ENCODE measurements around the gene AOPEP.

The AOPEP gene

DNA sequence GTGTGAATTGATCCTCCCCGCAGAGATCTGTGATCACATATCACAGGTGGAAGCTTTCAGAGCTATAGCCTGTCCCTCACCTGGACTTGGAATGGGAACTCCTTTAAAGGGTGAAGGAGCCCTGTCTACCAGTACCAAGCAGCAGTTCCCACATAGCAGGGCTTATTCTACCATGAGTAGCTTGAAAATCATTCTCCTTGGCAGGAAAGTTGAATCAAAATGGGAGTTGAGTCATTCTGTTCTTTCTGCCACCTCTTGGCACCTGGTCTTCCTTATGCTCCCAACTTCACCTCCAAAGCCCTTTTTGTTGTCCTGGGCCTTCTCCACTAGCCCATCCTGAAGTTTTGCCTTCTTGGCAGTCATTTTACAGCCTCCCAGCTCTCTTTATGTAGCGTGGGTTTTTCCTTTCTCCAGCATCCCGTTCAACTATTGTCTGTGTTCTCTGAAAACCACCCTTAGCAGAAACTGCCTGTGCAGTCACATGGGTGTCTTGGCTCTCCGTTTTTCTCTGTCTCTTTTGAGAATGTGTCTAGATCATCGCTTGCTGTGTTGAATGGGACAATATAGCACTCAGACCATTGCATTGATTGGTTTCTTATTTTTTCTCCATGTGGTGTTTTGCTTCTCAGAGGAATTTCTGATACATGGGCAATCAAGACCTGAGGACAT is 222.2 kb downstream of the AOPEP start:
- no peaks in the 10 kb centered on the region for H3K79me2 ChIP-seq (ENCODE audit: low read length)
- TF ChIP-seq EZH2phosphoT487 (IDR thresholded peaks at IDR 0.05; ENCODE audit: low read depth): no peak
- TF ChIP-seq, protein P1, sequence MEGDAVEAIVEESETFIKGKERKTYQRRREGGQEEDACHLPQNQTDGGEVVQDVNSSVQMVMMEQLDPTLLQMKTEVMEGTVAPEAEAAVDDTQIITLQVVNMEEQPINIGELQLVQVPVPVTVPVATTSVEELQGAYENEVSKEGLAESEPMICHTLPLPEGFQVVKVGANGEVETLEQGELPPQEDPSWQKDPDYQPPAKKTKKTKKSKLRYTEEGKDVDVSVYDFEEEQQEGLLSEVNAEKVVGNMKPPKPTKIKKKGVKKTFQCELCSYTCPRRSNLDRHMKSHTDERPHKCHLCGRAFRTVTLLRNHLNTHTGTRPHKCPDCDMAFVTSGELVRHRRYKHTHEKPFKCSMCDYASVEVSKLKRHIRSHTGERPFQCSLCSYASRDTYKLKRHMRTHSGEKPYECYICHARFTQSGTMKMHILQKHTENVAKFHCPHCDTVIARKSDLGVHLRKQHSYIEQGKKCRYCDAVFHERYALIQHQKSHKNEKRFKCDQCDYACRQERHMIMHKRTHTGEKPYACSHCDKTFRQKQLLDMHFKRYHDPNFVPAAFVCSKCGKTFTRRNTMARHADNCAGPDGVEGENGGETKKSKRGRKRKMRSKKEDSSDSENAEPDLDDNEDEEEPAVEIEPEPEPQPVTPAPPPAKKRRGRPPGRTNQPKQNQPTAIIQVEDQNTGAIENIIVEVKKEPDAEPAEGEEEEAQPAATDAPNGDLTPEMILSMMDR (IDR thresholded peaks at IDR 0.05; ENCODE audit: low read depth, low read length): no peak
- H2AFZ ChIP-seq (ENCODE audit: low read depth, low read length): no peak overlapping the region
- H3K27ac ChIP-seq (ENCODE audit: low read length): no peak overlapping the region
- no peaks in the 10 kb centered on the region for H3K36me3 ChIP-seq (replicated peaks; ENCODE audit: low read depth, low read length)
- H3K9ac ChIP-seq (ENCODE audit: low read length): no peak overlapping the region
- H4K20me1 ChIP-seq (ENCODE audit: insufficient read depth, low read length): no peaks in the 10 kb centered on the region
- no peaks in the 10 kb centered on the region for H3K4me1 ChIP-seq (ENCODE audit: low read length)
- H3K4me3 ChIP-seq (ENCODE audit: low read length): no peak overlapping the region
- H3K27me3 ChIP-seq (ENCODE audit: low read depth, low read length): no peaks in the 10 kb centered on the region
- H3K4me2 ChIP-seq (ENCODE audit: low read length): no peak overlapping the region
- no peaks in the 10 kb centered on the region for H3K9me3 ChIP-seq (ENCODE audit: insufficient read depth, low read length)

DNA sequence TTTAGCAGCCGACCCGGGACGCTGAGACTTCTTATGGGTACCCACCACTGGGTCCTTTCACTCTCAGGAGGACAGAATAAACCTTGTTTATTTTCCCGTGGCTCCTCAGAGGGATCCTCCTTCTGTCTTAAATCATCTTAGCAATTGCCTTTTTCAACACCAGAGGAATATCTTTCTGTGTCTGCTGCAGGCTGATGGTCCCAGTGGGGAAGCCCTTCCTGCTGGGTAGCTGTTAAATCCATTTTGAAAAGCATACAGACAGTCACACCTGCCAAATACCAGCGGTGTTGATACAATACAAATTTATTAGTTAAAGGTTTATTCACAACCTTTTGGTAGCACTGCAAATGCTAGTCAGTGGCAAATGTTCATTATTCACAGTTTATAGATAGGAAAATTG is 222.9 kb downstream of the AOPEP start:
- no peaks in the 10 kb centered on the region for H3K9me3 ChIP-seq (ENCODE audit: insufficient read depth, low read length)
- no peaks in the 10 kb centered on the region for H3K79me2 ChIP-seq (ENCODE audit: low read length)
- H3K4me3 ChIP-seq (ENCODE audit: low read length): no peak overlapping the region
- H3K27me3 ChIP-seq (ENCODE audit: low read depth, low read length): no peaks in the 10 kb centered on the region
- TF ChIP-seq EZH2phosphoT487 (IDR thresholded peaks at IDR 0.05; ENCODE audit: low read depth): no peak
- TF ChIP-seq, protein P1 (IDR thresholded peaks at IDR 0.05; ENCODE audit: low read depth, low read length): no peak
- no peaks in the 10 kb centered on the region for H3K36me3 ChIP-seq (replicated peaks; ENCODE audit: low read depth, low read length)
- H4K20me1 ChIP-seq (ENCODE audit: insufficient read depth, low read length): no peaks in the 10 kb centered on the region
- no peak overlapping the region for H3K27ac ChIP-seq (ENCODE audit: low read length)
- H2AFZ ChIP-seq (ENCODE audit: low read depth, low read length): no peak overlapping the region
- H3K4me1 ChIP-seq (ENCODE audit: low read length): no peaks in the 10 kb centered on the region
- H3K9ac ChIP-seq (ENCODE audit: low read length): no peak overlapping the region
- H3K4me2 ChIP-seq (ENCODE audit: low read length): no peak overlapping the region

DNA sequence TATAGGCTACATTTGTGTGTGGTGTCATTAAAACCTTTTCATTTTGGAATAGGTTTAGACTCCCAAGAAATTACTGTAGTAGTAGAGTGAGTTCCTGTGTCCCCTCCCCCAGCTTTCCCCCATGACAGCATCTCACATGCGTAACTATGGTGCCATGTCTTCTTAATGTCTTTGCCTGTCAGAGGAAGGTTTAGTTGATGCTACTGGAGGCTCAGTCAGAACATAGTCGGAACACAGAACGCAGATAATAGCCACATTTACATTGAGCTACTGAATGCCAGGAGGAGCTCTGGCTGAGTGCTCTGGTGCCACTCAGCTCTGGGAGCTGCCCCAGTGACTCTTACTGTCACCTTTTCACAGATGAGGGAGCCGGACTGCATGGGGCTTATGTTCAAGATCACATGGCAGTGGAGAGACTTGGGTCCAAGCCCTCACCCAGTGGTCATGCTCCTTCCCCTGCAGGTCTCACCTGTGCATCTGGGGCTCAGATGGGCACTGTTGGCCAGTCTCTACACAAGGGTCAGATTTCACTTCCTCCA is 223.6 kb downstream of the AOPEP start:
- H3K27ac ChIP-seq (ENCODE audit: low read length): no peak overlapping the region
- H3K4me2 ChIP-seq (ENCODE audit: low read length): no peak overlapping the region
- no peaks in the 10 kb centered on the region for H3K4me1 ChIP-seq (ENCODE audit: low read length)

DNA sequence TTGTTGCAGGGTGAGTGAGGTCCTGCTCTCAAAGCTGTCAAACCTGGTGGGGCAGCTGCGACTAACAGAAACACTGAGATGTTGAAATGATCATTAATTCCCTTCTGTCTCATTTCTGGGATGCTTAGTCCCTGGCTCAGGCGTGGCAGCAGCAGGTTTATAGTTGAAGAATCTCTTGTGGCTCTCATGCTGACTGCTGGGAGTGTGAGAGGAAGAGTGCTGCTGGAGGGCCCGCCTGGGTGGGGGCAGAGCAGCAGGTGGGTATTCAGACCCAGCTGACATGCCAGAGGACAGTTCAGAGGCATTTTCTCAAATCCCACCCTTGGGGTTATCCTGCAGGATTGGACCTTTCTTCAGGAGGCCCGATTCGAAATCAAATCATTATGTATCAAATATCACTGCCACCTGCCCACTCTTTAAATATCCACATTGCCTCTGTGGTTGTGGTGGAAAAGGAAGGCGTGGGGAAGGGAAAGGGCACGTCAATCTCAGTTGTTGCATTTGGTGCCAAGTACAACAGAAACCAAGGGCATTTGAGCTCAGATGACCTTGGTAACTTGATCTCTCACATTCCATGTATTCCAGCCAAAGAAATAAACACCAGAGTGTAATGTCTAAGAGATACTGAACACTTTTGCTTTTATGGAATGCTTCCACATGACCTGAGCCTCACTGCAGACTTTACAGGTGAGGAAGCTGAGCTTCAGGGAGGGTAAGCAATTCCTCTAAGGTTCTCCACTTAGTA is 224.3 kb downstream of the AOPEP start:
- H3K9ac ChIP-seq (ENCODE audit: low read length): no peak overlapping the region
- no peak overlapping the region for H3K27ac ChIP-seq (ENCODE audit: low read length)
- no peak overlapping the region for H2AFZ ChIP-seq (ENCODE audit: low read depth, low read length)
- no peaks in the 10 kb centered on the region for H3K27me3 ChIP-seq (ENCODE audit: low read depth, low read length)
- no peaks in the 10 kb centered on the region for H3K36me3 ChIP-seq (replicated peaks; ENCODE audit: low read depth, low read length)
- no peaks in the 10 kb centered on the region for H3K79me2 ChIP-seq (ENCODE audit: low read length)
- no peaks in the 10 kb centered on the region for H3K4me1 ChIP-seq (ENCODE audit: low read length)
- no peak for TF ChIP-seq EZH2phosphoT487 (IDR thresholded peaks at IDR 0.05; ENCODE audit: low read depth)
- TF ChIP-seq, protein P1 (IDR thresholded peaks at IDR 0.05; ENCODE audit: low read depth, low read length): no peak
- no peaks in the 10 kb centered on the region for H3K9me3 ChIP-seq (ENCODE audit: insufficient read depth, low read length)
- H4K20me1 ChIP-seq (ENCODE audit: insufficient read depth, low read length): no peaks in the 10 kb centered on the region
- H3K4me3 ChIP-seq (ENCODE audit: low read length): no peak overlapping the region
- no peak overlapping the region for H3K4me2 ChIP-seq (ENCODE audit: low read length)

More for the DNA sequence above, 223.6 kb downstream of the AOPEP start:
- H3K27me3 ChIP-seq (ENCODE audit: low read depth, low read length): no peaks in the 10 kb centered on the region
- no peak for TF ChIP-seq EZH2phosphoT487 (IDR thresholded peaks at IDR 0.05; ENCODE audit: low read depth)
- TF ChIP-seq, protein P1 (IDR thresholded peaks at IDR 0.05; ENCODE audit: low read depth, low read length): no peak
- no peak overlapping the region for H3K9ac ChIP-seq (ENCODE audit: low read length)
- H2AFZ ChIP-seq (ENCODE audit: low read depth, low read length): no peak overlapping the region
- H4K20me1 ChIP-seq (ENCODE audit: insufficient read depth, low read length): no peaks in the 10 kb centered on the region
- H3K36me3 ChIP-seq (replicated peaks; ENCODE audit: low read depth, low read length): no peaks in the 10 kb centered on the region
- H3K4me3 ChIP-seq (ENCODE audit: low read length): no peak overlapping the region
- H3K79me2 ChIP-seq (ENCODE audit: low read length): no peaks in the 10 kb centered on the region
- H3K9me3 ChIP-seq (ENCODE audit: insufficient read depth, low read length): no peaks in the 10 kb centered on the region

All from OCI-LY3 (cell line).